GM12891 (cell line): ENCODE measurements around the gene LGI1.
A peak's percentile ranks its signal among the peaks of the same experiment; 100 is the strongest.

Experiments used
- DNase-seq: peaks from one replicate; pipeline ENCODE4 v3.0.0; 2011; ENCODE audit warnings: low spot score; ENCODE audit not compliant: insufficient read length
- FAIRE-seq: peaks from 2 replicates; lab custom pipeline; 2011; peaks lifted over from hg19 to GRCh38; lab: Jason Lieb, UNC
- PAX5 ChIP-seq: IDR thresholded peaks from 2 replicates; pipeline ENCODE4 v1.6.1; 2011; ENCODE audit warnings: low read length, moderate library complexity, mild to moderate bottlenecking; ENCODE audit not compliant: insufficient read depth, severe bottlenecking
- POLR2A ChIP-seq: IDR thresholded peaks from 2 replicates; pipeline ENCODE4 v1.6.1; 2011; ENCODE audit warnings: low read depth, low read length, control low read depth
- POLR2AphosphoS5 ChIP-seq: IDR thresholded peaks from 2 replicates; pipeline ENCODE4 v1.6.1; 2011; ENCODE audit warnings: low read depth, low read length, control low read depth
- POU2F2 ChIP-seq: IDR thresholded peaks from 2 replicates; pipeline ENCODE4 v1.6.1; 2011; ENCODE audit warnings: low read depth, mild to moderate bottlenecking, control low read depth, low read length, moderate library complexity
- SPI1 ChIP-seq: IDR thresholded peaks from 2 replicates; pipeline ENCODE4 v1.6.1; 2011; ENCODE audit warnings: low read depth, low read length, control low read depth
- TAF1 ChIP-seq: IDR thresholded peaks from 2 replicates; pipeline ENCODE4 v1.6.1; 2011; ENCODE audit warnings: low read depth, low read length, control low read depth

LGI1 gene

DNA sequence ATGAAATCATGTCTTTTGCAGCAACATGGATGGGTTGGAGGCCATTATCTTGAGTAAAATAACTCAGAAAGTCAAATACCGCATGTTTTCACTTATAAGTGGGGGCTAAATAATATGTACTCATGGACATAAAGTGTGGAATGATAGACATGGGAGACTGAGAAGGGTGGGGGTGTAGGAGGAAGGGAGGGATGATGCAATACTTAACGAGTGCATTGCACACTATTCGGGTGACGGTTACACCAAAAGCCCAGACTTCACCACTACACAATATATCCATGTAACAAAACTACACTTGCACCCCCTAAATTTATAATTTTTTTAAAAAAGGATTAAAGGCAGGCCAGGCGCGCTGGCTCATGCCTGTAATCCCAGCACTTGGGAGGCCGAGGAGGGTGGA lies 13.6 kb downstream of the LGI1 start:
- no peak for DNase-seq
- TF ChIP-seq PAX5 (no peak), POU2F2 (no peak), POLR2A (no peak), SPI1 (no peak), POLR2AphosphoS5 (no peak), TAF1 (no peak)
- no peak for FAIRE-seq

DNA sequence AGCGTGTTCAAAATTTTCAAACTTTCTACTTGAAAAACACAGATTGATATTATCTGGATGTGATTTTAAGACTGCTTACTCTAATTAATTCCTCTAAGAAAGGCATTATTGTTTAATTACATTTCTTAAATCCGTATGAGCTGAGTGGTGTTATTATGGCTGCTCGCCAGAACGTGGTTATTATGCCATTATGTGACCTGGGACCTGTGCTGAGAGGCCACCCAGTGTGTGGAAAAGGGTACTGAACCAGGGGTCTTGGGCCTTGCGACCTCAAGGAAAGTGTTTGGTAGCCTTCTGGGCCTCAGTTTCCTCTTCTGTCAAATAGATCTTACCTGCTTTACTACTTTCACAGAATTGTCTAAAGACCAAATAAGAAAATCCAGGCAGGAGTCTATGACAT lies 15.4 kb downstream of the LGI1 start:
- no peak for FAIRE-seq
- DNase-seq, result no peak
- TF ChIP-seq POU2F2, result no peak
- no peak for TF ChIP-seq PAX5
- no peak for TF ChIP-seq POLR2A
- no peak for TF ChIP-seq POLR2AphosphoS5
- no peak for TF ChIP-seq TAF1
- no peak for TF ChIP-seq SPI1

DNA sequence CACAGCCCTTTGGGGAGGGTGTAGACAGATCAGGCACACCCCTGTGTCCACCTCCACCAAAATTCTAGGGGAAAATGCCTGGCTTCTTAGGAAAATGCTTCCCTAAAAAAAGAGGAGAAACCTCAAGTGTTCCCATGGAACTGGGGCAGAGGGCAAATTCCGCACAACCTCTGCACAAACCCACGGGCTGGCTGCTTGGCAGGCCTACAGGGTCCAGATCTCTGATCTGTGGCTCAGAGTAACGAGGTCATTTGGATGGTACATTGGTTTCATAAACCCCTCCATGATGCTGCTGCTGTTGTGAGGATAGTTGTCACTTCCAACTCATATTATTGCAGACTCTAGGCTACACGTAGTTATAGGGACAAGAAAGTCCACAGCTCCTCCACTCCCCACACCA lies 16.0 kb downstream of the LGI1 start:
- FAIRE-seq (no peak), DNase-seq (no peak)
- TF ChIP-seq POLR2A (no peak), SPI1 (no peak), POU2F2 (no peak), PAX5 (no peak), POLR2AphosphoS5 (no peak), TAF1 (no peak)

DNA sequence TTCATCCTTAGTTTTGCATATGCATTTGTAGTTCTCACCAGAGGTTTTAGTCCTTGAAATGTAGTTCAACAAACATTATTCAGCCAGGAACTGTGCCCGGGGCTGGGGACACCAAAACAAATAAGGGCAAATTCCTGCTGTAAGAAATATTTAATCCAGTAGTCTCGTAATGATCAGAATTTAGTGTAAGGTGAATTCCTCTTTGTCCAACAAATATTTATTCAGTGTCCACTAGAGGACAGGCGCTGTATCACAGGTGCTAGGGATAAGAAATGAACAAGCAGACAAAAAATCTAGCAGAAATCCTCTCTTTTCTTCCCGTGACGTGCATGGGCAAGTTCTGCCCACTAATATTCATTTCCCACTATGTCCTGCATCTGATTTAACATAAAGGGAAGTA lies 17.6 kb downstream of the LGI1 start:
- TF ChIP-seq POU2F2, result no peak
- no peak for DNase-seq
- FAIRE-seq, result no peak

DNA sequence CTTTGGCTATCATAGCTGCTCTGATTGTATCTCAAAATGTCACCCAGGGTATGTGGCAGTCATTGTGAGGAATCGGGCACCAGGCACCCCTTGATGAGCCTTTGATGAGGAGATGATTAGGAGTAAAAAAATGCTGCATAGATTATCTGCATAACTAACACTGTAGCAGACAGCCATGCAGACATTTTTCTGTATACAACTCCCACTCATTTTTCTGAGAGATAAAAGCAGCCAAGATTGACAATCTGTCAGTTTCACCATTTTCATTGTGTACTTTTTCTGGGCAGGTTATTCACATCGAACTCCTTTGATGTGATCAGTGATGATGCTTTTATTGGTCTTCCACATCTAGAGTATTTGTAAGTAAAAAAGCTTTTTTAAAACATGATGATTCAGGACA lies 19.4 kb downstream of the LGI1 start:
- no peak for FAIRE-seq

DNA sequence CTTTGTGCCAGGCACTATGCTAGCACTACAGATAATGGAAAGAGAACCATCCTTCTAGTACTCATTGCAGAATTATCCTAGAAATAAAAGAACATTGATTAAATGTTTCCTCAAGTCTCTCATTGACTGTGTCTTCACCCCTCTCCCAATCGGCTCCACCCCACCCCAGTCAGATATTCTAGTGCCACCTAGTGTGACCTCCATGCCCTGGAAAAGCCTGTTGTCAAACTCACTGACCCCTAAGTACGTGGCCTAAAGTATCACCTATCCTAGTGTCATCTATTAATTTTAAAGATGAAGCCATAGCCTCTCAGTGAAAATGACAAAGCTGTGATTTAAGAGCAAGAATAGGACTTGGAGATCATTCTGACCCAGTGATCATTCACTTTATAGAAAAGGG lies 26.3 kb downstream of the LGI1 start:
- FAIRE-seq (no peak), DNase-seq (no peak)
- TF ChIP-seq POLR2A (no peak), POLR2AphosphoS5 (no peak), PAX5 (no peak), SPI1 (no peak), TAF1 (no peak), POU2F2 (no peak)

More for the DNA sequence above, 19.4 kb downstream of the LGI1 start:
- DNase-seq, result no peak
- TF ChIP-seq POU2F2, result no peak
- no peak for TF ChIP-seq POLR2A
- TF ChIP-seq SPI1, result no peak
- TF ChIP-seq TAF1, result no peak
- TF ChIP-seq PAX5, result no peak
- no peak for TF ChIP-seq POLR2AphosphoS5

DNA sequence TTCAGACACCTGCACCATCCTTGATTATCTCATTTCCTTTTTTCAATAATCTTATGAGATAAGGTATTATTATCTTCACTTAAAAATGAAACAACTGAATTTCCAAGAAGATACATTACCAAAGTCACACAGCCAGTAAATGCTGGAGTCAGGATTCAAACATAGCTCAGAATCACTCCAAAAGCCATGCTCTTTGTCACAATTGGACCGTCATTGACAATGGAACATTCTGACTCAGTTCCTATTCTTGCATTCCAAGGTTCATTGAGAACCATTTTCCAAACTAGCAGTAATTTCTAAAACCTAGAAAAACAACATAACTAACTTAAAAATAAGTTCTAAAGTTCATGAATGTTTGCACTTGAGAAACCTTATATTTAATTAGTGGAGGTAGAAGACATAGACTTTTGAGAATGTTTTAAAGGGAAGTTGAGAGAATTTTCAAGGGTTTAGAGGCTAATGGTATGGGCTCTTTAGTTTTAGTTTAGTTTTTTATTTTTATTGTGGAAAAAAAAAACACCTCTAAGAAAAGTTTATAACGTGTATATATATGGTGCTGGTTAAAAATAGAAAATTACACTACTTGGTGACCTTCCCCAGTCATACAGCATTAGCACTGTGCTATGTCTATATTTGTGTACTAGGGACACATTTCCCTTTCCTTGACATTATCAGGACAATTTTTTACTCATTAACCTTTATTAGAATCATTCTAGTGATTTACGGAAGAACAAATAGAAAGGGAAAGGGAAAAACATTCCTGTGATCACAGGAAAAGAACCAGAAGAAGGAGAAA lies 30.9 kb downstream of the LGI1 start:
- no peak for DNase-seq
- FAIRE-seq, result no peak

DNA sequence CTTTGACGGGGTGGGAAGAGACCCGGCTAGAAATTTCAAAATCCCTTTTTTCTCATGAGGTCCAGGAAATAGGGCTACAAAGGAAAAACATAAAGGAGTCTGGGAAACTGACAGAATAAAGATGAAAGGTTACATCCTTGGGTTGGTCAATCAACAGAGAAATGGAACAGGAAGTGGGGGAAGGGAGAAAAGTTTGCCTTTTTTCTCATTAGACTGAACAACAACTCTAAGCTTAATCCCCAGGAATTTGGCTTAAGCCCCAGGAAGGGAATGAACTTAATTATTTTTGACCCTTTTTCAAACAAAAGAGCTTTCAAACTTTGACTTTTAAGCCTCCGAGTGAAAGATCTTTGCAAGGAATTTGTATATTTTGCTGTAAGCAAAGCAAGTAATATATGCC lies 32.7 kb downstream of the LGI1 start:
- FAIRE-seq, result no peak
- no peak for DNase-seq
- TF ChIP-seq PAX5 (no peak), POU2F2 (no peak), SPI1 (no peak), POLR2AphosphoS5 (no peak), TAF1 (no peak), POLR2A (no peak)

More for the DNA sequence above, 30.9 kb downstream of the LGI1 start:
- TF ChIP-seq SPI1 (no peak), POLR2A (no peak), POU2F2 (no peak), PAX5 (no peak), TAF1 (no peak), POLR2AphosphoS5 (no peak)

DNA sequence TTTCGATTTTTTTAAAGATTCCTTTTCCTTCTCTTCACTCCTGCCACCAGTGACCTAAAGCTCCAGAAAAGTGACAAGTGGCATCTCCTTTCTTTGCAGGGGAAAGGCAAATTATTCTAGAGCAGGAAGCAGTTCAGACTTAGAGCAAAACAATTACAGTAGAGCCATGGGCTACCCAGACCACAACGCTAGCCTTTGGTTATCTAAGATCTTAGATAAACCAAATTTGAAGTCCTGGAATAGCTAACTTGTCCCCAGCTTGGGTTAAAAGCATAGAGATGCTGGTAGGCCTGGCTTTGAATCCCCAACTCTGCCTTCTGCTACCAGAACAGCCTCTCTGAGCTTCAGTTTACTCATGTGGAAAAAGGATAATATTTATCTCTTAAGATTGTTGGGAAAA lies 38.4 kb downstream of the LGI1 start:
- no peak for FAIRE-seq
- TF ChIP-seq TAF1 (no peak), POLR2AphosphoS5 (no peak), SPI1 (no peak), POLR2A (no peak), POU2F2 (no peak), PAX5 (no peak)
- DNase-seq, result no peak

DNA sequence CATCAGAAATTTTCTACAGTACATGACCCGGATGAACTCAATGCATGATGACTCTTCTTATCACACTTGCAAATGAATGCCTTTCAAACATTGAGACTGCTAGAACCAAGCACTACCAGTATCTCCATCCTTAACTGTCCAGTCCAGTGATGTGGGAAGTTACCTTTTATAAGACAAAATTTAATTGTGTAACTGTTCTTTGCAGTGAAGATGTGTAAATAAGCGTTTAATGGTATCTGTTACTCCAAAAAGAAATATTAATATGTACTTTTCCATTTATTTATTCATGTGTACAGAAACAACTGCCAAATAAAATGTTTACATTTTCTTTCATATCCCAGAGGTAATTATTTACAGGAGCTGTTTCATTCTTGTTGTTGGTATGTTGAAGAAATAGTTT lies 40.1 kb downstream of the LGI1 start:
- FAIRE-seq (no peak), DNase-seq (no peak)
- TF ChIP-seq POLR2A (no peak), POLR2AphosphoS5 (no peak), SPI1 (no peak), POU2F2 (no peak), TAF1 (no peak), PAX5 (no peak)

DNA sequence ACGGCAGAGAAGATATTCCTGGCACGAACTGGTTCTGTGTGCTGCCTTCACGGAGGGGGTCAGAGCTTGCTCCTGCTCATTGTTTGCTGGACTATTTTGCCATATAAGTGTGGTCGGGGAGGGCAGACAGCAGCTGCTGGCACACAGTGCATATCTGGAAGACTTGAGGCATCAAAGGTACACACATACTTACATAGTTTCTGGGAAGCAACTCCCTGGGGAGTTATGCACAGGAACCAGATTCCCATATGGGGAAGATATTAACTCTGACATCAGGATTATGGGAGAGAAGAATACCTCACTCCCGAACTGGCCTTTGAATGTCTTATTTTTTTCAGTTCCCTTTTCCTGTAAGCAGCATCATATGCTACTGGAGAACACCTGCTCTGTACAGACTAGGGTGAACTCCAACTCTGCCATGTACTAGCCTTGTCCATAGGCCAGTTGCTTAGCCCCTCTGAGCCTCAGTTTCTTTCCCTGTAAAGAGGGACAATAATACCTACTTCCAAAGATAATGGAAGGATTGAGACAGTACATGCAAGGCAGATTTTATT lies 41.5 kb downstream of the LGI1 start:
- TF ChIP-seq SPI1 (peak; percentile 70), PAX5 (no peak), POLR2AphosphoS5 (no peak)
- DNase-seq (no peak), FAIRE-seq (no peak)
